Jurkat, Clone E6-1 (cell line): Measurements from ENCODE around the gene STARD13.

Experiments used
- DNase-seq: peaks from one replicate; pipeline ENCODE4 v3.0.0-alpha.2; 2011; ENCODE audit warnings: low read depth, low spot score
- H3K4me3 ChIP-seq: 2 replicates; pipeline ENCODE4 v1.5.1; 2011; ENCODE audit warnings: mild to moderate bottlenecking, low read length, control low read depth, moderate library complexity

The STARD13 gene

DNA sequence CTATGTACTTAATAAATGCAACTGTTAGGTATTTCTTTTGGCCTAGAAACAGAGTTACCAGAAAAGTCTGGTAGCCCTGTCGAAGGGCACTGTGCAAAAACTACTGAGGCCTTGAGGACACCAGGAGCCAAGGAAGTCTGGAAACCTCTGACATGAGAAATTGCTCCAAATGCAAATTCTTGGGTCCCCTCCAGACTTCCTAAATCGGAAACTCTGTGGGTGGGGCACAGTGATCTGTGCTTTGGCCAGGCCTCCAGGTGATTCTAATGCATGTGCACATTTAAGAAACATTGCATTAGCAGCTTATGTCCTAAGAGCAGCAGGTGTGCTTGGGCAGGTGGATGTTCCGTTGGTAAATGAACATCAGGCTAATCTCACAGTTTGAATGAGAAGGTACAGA lies 50.0 kb downstream of the STARD13 start:
- DNase-seq, result no peak
- H3K4me3 ChIP-seq, result no peak overlapping the region

DNA sequence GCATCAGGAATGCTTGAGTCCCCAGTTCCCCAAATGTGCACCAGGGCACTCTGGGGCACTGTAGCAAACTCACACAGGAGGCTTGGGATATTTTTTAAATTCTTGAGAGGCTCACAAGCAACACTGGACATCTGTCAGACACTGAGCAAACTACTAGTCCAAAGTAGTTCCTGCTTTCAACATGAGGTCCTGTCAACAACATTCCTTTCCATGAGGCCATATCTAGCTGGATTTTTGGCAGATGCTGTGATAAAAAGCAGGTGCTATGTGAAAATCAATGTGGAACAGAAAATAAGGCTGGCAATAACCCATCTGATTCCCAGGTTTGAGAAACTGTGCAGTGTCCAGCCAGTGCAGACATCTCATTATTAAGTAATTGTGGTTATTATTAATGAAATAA lies 50.5 kb downstream of the STARD13 start:
- no peak for DNase-seq

DNA sequence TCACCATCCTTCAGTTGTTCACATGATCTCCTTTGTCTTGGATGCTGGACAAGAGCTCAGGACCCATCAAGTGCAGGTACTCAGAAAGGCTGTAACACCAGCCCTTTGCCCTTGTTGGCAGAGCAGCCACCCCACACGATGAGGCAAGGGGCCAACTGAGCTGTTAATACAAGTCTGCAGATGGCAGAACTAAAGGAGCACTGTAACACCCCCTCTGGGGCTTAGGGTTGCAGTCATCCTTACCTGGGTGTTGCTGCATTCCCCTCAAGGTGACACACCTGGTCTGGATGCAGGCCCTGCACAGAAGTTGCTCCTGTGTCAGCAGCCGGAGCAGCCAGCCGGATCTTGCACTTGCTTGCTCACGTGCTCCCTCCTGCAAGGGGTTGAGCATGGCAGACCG lies 52.0 kb downstream of the STARD13 start:
- H3K4me3 ChIP-seq, result no peak overlapping the region
- no peak for DNase-seq

More for the DNA sequence above, 50.5 kb downstream of the STARD13 start:
- H3K4me3 ChIP-seq, result no peak overlapping the region

DNA sequence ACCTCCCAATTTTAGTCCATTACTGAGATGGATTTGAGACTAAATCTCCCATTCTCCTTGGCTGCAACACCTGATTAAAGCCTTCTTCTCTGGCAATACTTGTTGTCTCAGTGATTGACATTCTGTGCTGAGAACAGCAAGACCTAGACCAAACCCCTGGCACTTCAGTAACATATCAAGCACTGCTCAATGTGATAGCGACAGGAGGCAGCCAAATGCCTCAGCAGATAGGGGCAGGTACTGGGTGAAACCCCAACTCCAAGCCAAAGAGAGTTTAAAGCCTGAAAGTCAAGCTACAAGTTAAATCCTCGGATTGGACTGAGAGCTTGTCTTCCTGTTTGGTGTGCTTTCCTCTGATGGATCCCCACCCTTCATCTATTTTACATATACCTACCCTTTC lies 52.7 kb downstream of the STARD13 start:
- no peak overlapping the region for H3K4me3 ChIP-seq
- DNase-seq, result no peak

DNA sequence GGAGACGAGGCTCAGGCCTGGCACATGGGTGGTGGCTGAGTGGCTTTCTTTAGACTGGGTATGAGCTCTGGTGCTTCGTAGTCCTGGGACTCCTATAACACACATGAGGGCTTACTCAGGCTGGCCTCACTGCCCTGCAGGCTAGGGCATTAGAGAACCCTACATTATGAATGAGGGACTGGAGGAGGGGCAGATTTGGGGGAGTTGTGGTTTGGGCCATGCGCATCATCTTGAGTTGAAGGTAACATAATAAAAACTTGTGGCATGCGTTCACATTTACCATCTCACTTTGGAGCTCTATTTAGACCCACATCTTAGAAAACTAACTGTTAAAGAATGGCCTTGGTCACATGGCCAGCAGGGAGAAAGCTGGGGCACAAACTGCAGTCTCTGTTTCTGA lies 54.2 kb downstream of the STARD13 start:
- H3K4me3 ChIP-seq, result no peak overlapping the region
- DNase-seq, result no peak

DNA sequence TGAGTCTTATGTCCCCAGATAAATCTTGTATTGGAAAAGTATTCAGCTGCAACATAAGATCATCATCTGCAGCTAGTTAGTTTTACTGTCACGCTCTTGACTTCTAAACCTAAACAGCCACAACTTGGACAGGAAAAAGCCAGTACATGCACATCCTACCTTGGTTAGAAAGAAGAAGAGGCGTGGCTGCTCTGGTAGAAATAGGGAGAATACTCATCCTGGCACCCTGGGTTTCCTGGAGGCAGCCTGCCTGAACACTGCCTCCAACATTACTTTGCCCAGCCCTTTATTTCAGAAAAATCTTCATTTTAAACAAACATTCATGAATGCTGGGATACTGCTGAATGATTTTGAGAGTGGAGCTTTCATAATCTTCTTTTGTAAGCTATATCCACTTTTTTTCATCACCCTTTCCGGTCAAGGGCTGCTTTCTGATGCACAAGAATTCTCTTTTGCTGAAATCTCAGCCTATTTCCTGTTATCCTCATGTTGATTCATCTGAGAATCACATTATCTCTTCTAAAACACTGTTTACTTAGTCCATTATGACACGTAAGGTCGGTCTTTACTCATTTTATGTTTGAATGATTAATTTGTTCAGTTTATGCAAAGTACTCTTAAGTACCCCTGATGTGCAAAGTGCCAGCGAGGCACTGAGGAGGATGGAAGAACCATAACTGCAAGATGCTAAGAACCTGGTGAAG lies 55.2 kb downstream of the STARD13 start:
- no peak for DNase-seq
- no peak overlapping the region for H3K4me3 ChIP-seq

DNA sequence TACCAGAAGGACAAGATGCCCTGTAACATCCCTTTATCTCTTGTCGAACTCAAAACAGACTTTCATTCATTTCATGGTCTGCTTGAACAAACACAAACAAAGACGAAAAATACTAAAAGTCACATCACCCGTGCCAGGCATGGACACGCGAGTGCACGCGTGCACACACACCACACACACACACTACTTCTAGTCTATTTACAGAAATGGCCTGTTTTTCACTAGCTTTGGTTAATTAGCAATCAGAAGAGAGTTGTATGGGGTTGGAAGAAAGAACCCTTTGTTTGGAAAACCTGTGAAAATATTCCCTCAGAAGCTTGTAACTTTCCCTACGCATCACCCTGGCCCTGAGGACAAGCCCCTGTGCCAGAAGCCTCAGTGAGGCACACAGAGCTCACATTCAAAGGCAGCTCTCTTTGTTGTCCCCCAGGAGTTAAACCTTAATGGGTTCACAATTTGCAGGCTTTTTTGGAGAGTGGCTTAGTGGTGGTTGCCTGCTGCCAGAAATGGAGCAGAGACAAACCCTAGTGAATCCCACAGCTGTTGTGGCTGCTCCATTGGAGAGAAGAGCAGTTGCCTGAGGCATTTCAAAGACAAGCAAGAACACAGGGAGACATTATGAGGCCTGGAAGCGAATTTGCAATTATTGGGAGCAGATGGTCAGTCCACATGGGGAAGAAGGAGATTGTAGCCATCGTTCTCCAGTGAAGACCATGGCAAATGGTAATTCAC lies 55.9 kb downstream of the STARD13 start:
- DNase-seq, result no peak
- no peak overlapping the region for H3K4me3 ChIP-seq

DNA sequence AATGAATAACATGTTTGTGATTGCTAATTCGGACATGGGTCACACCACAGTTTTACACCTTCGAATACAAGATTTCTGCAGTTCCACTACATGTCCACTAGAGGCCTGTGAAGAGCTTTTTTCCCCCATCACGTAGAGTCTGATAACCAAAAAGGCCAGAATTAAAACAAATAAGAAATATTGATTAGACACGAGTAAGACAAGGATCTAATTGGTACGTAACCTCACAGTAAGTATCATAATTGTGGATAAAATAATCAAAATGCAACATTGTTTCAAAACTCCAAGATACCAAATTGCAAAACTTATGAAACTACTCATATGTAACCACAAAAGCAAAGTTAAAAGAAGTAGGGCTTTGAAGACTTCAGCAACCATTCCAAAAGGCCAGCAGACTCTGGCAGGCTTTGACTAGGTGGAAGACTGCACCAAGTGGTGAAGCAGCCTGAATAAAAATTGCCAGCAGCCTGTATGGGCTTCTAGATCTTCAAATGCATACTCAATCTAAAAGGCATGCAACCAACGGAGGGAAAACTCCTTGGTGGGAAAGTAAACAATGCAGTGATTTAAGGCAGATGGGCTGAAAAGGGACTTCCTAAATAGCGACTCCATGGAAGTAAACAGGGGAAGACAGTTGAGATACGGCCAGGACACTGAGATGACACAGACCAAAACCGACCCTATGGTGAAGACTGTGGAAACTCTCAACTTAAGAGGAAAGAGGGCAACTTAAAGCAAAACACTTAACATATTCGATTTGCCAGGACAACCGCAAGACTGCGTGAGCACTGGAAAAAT lies 56.7 kb downstream of the STARD13 start:
- H3K4me3 ChIP-seq, result no peak overlapping the region
- peak; percentile 30 for DNase-seq

DNA sequence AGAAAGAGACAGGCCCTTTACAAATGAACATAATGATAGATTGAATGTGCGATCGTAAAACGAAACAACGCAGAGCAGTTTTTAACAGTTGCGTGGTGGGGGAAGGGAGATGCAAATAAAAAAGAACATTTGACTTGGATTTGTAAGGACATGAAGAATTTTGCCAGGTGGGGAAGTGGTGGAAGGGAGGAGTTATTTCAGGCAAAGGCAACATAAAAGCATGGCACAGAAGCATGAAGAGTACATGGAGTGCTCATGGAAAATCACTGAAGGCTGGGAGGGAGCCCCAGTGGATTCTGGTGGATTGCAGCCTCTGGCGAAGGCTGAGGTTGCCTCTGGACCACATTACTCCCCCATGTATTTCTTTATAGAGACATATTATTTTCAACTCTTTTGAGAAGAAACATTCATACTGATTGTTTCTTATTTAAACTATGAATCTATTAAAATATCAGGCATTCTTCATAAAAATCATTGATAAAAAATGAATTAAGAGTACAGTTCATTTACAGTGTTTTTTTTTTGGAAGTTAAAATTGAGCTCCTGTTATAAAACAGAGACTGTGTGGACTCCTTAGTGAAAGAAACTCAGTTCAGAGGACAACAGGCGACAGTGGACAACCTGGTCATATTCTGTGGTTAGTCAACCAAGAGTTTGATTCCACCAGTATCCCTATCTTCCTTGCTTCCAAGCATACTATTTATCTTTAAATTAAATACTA lies 57.5 kb downstream of the STARD13 start:
- no peak overlapping the region for H3K4me3 ChIP-seq
- no peak for DNase-seq

DNA sequence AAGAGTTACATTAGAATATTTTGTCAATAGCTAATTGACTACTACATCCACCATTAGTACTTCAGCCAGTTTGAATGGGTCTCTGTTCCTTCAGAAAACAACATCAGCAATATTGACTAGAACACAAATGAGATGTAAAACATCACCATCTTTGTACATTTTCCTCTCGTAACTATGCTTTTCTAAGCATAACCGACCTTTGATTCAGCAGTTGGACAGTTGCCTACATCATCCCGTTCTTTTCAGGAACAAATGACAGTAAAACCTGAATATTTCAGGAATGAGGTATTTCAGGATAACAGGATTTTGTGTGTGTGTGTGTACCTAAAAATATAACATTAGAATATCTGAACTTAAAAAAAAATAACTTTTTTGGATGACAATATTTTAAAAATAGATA lies 60.9 kb downstream of the STARD13 start:
- H3K4me3 ChIP-seq, result no peak overlapping the region
- no peak for DNase-seq

DNA sequence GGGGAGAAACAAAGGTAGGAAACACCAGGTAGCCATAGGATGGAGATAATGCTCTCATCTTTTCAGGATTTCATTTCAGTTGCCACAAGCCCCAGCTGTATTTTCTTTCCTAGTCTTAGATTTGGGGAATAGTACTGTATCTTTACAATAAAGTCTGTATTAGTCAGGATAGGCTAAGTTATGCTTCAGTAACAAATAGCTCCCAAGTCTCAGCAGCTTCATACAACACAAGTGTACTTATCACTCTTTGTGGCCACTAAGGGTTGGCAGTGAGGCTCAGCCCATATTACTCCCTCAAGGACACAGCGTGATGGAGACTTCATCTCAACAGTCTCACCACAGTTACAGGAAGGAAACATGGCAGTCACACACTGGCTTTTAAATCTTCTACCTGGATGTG lies 61.4 kb downstream of the STARD13 start:
- DNase-seq, result no peak
- H3K4me3 ChIP-seq, result no peak overlapping the region

DNA sequence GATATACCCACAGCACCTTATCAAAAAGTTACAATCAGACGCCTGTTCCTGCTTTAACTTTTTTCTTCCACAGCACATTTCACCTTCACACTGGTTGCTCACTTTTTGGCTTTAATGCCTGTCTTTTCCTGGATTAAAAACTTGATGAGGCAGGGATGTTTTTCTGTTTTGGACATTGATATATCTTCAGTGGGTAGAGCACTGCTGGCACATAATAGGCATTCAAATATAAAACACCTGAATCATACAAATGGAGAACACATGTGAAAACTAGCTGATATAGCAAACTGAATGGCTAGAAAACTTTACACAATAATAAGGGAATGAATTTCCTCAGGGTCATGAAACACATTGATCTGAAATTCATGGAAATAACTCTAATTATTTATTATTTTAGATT lies 65.6 kb downstream of the STARD13 start:
- no peak for DNase-seq
- H3K4me3 ChIP-seq, result no peak overlapping the region

DNA sequence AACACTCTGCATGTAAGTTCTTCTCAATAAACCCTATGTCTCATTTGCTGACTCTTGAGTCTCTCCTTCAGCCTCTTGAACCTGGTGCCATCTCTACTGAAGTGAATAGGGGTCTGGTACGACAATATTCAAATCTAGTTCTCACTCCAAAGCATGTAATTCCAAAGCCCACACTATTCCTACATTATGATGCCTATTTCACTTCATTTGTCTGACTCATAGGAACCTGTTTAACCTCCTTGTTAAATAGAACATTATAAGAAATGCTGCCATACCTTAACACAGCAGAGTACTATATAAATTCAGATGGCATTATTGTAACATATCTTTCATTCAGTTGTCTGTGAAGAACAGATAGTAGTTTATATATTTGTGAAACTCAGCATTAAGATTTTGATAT lies 67.1 kb downstream of the STARD13 start:
- no peak overlapping the region for H3K4me3 ChIP-seq
- no peak for DNase-seq

DNA sequence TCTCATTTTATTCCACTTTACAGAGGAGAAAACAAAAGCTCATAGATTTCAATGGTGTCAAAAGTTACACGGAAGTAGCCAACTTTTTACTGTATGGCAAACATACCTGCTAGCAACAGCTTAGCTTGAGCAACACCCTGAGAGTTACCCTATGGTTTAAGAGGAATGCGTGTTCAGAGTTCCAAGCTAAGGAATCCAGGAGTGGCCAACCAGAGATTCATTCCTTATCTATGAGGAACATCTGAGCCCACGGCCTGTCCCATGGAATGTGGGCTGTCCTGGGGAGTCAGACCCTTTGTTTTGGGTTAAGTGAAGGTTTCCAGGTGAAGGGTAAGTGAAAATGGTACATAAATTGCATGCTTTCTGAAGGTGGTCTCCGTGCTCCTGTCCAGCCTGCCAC lies 67.5 kb downstream of the STARD13 start:
- H3K4me3 ChIP-seq, result no peak overlapping the region
- no peak for DNase-seq

DNA sequence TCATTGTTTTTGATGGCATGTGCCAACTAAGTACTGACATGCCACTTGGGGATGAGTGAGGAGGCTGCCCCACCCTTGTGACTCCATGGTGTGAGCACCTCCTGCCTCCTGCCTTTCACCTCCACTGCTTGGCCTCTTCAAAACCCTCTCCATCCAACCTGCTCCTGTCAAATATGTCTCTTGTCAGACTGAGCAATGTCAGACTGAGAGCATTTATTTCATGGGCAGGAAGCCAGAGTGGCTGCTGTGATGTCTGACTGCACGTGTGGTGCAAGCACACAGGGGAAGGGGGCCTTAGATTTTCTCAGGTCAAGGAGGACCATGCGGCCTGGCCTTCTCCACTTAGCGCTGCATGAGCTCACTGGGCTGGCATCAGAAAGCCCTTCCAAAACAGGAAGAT lies 68.3 kb downstream of the STARD13 start:
- H3K4me3 ChIP-seq, result no peak overlapping the region
- no peak for DNase-seq

DNA sequence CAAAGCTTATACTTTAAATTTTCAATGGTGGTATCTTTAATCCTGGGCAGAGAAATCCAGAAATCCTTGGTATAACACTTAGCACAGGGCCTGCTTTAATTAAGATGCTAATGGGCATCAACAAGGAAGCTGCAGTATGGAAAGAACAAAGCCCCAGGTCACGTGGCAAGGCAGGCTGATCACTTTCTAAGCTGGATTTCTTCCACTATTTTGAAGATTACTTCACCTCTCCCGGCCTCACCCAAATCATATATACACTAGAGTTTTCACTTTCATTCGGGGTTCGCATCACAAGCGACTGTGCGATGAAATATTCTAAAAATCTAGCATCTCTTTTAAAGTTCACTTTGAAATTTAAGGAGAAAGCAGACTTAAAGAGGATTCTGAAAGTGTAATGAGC lies 71.8 kb downstream of the STARD13 start:
- DNase-seq, result no peak
- no peak overlapping the region for H3K4me3 ChIP-seq

DNA sequence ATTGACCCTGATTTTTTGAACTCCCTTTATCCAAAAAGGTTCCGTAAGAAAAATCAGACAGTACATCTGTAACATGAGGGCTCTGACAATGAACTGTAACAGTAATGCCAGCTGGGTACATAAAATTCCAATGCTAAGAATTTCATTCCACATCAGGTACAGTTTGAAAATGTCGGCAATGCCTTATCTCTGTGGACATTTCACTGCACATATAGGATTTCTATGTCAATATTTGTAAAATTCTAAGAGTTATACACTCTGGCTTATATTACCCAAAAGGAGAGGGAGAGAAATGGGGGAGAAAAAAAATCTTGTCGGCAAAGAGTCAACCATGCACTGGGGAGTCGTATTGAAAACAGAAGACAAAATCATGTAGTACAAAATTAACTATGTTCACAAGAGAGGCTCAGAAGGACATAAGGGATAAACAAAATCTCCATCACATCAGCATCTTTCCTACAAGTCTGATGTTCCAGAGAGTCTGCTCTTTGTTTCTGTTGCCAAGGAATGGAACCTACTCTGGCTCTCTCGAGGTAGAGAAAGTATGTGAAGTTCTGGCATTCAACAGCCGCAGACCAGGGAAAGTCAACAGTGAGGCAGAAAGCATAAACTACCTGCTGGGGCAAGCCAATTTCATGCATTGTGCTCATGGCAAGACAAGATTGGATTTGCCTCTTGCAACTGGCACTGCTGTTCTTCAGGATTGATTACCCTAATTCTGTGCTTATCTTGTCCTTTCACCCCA lies 72.4 kb downstream of the STARD13 start:
- no peak for DNase-seq
- no peak overlapping the region for H3K4me3 ChIP-seq

DNA sequence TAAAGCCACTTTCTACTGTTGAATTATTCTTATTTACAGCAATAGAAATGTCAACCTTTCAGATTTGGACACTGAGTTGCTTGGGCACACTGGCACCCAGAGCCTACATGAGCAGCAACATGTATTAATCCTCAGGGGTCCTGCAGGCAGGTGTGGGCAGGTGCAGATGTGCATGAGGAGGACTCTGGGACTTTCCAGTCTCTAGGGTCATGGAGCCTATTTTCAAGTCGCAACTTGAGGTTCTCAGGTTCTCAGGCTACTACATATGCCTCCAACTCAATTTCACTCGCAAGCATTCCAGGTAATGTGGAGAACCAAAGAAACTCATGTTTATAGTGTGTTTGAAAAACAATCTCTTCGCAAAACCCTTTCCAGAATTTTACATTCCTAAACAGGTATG lies 73.2 kb downstream of the STARD13 start:
- H3K4me3 ChIP-seq, result no peak overlapping the region
- no peak for DNase-seq

DNA sequence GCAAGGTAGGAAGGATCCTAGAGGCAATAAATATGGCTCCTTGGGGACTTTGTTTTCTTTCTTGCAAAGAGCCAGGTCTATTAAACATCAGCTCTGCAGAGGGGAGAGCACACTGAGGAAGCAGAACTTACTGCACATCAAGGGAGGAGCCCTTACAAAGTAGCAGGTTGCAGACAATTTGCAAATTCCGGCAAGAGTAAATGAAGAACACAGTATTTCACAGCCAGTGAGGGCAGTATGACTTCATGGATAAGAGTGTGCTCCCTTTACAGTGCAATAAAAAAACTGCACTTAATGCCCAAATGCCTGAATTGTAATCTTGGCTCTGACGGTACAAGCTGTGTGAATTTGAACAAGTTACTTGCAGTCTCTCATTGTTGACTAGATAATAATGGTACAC lies 75.5 kb downstream of the STARD13 start:
- no peak overlapping the region for H3K4me3 ChIP-seq
- DNase-seq, result no peak
